ENCODE results near the gene ACBD3. TPM values are rescaled to one million over a fixed set of nuclear protein-coding genes. Genes with fewer than 3 reads are reported as not detected.

Gene ACBD3
- total RNA-seq, 6 donors from 2014 or later: 39.8 to 71.4 (median 40.8) TPM

- ATAC-seq (ENCODE audit: low FRiP score in 2 of 2) (no peak), DNase-seq (no peak)
- H3K4me3 ChIP-seq: peak overlapping the region in 3 of 4 donors; percentile 81 to 98 (median 93)
- peak overlapping the region in 3 of 4 donors; percentile 89 to 96 (median 89) for H3K27ac ChIP-seq
- no peaks in the 10 kb centered on the region for H3K9me3 ChIP-seq
- peaks cover 21 to 39% (median 30%) of the 10 kb centered on the region in 4 donors for H3K4me1 ChIP-seq
- peaks cover 0 to 4% (median 0%) of the 10 kb centered on the region in 4 donors for H3K36me3 ChIP-seq
- no peak for TF ChIP-seq CTCF (IDR thresholded peaks at IDR 0.05)
- 94% methylated on average over 7 of the region's 7 CpGs for WGBS, 2 donors
- H3K27me3 ChIP-seq: no peaks in the 10 kb centered on the region
These were observed 839 bp upstream of the ACBD3 start for GRCh38 chr1:226187380-226187779.

- Histone ChIP-seq H3K4me3 (peak overlapping the region; percentile 81 to 98 (median 92)), H3K36me3 (peaks cover 0 to 7% (median 0%) of the 10 kb centered on the region in 4 donors), H3K27me3 (no peaks in the 10 kb centered on the region), H3K4me1 (peaks cover 24 to 43% (median 34%) of the 10 kb centered on the region in 4 donors), H3K27ac (peak overlapping the region; percentile 89 to 99 (median 92)), H3K9me3 (no peaks in the 10 kb centered on the region)
- 25 to 27% methylated on average over 3 to 6 of the region's 10 CpGs for WGBS, 2 donors
- DNase-seq (no peak), ATAC-seq (ENCODE audit: low FRiP score in 2 of 2) (no peak)
- TF ChIP-seq POLR2AphosphoS5 (IDR thresholded peaks at IDR 0.05) (no peak), POLR2A (IDR thresholded peaks at IDR 0.05) (no peak), CTCF (IDR thresholded peaks at IDR 0.05) (no peak), EP300 (IDR thresholded peaks at IDR 0.05) (no peak)
These were observed 430 bp upstream of the ACBD3 start for GRCh38 chr1:226187019-226187322.

DNA sequence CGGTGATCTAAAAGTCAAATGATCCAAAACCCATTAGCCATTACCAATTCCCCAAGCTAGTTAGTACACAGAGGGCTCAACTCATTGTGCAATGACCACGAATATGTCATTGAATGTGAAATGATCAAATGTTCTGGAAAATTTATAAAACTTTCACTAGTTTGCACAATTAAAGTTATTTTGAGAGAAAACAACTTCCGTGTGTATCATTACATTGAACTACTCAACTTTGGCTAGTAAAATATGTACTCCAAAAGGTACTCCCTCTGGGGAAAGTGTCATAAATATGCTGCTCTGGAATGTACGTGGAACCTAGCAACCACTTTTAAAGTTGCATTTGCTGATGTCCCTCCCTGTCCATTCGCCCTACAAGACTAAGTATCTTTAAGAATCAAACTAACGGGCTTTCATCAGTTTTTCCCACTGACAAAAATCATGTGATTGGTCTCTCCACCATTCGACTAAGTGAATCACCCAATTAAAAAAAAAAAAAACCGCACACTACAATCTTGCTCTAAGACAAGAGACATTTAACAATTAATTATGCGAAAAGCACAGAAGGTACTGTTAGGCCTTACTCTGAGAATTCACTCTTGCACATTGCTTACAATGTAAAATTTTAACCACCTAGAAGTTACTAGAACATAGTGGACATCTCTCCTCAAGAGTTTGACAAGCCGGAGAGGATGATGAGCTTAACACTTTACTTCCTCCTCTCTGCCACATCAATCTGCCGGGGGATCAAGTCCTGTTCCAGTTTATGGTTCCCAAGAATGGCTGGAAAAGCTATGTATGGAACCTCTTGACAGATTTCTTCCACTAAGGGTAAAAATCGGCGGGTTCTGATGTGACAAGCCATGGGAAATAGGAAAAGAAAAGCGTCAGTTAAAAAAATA is 1.2 kb downstream of the ACBD3 start:
- DNase-seq: no peak
- WGBS, 2 donors: 32 to 33% methylated on average over 14 of the region's 14 CpGs
- H3K4me1 ChIP-seq: peaks cover 24 to 58% (median 43%) of the 10 kb centered on the region in 4 donors

DNA sequence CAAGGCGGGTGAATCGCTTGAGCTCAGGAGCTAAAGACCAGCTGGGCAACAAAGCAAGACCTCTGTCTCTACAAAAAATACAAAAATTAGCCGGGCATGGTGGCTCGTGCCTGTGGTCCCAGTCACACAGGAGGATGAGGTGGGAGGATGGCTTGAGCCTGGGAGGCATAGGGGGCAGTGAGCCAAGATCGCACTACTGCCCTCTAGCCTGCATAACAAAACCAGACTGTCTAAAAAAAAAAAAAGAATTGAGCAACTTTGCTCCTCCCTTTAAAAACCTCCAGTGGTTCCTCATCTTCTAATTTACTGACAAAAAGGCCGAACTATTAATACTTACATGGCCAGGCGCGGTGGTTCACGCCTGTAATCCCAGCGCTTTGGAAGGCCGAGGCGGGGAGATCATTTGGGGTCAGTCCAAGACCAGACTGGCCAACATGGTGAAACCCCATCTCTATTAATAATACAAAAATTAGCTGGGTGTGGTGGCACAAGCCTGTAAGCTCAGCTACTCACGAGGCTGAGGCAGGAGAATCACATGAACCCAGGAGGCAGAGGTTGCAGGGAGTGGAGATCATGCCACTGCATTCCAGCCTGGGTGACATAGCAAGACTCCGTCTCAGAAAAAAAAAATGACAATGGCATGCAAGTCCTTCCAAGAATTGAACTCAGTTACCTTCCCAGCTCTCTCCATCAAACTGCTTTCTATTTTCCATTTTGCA is 4.4 kb downstream of the ACBD3 start:
- peak; percentile 56 to 70 for ATAC-seq (ENCODE audit: low FRiP score in 2 of 2)
- 60 to 67% methylated on average over 14 of the region's 14 CpGs for WGBS, 2 donors
- DNase-seq: peak in 1 of 2 donors; percentile 64
- Histone ChIP-seq H3K4me3 (no peak overlapping the region), H3K9me3 (no peaks in the 10 kb centered on the region), H3K4me1 (peaks cover 24 to 56% (median 47%) of the 10 kb centered on the region in 4 donors), H3K27ac (peak overlapping the region; percentile 26 to 50 (median 30)), H3K36me3 (peaks cover 0 to 19% (median 0%) of the 10 kb centered on the region in 4 donors), H3K27me3 (no peaks in the 10 kb centered on the region)
- no peak for TF ChIP-seq POLR2AphosphoS5 (IDR thresholded peaks at IDR 0.05)
- peak in 1 of 6 experiments; percentile 16 for TF ChIP-seq CTCF (IDR thresholded peaks at IDR 0.05)

More for the DNA sequence above, 1.2 kb downstream of the ACBD3 start:
- Histone ChIP-seq H3K27me3 (no peaks in the 10 kb centered on the region), H3K4me3 (peak overlapping the region; percentile 81 to 98 (median 92)), H3K9me3 (no peaks in the 10 kb centered on the region), H3K36me3 (peaks cover 0 to 14% (median 0%) of the 10 kb centered on the region in 4 donors), H3K27ac (peak overlapping the region; percentile 89 to 99 (median 92))
- ATAC-seq (ENCODE audit: low FRiP score in 2 of 2): no peak
- TF ChIP-seq POLR2A (IDR thresholded peaks at IDR 0.05) (no peak), CTCF (IDR thresholded peaks at IDR 0.05) (no peak), EP300 (IDR thresholded peaks at IDR 0.05) (no peak), POLR2AphosphoS5 (IDR thresholded peaks at IDR 0.05) (no peak)

Data from upper lobe of left lung (tissue), 6 donors.